Measurements from ENCODE around the gene CST4.
"Not testable (repeated sequence)": the region's sequence is repeated elsewhere in the genome, so short reads cannot be mapped to it uniquely, and the experiment has no call there.

The CST4 gene

GRCh38 chr20:23688684-23689398 is at the start of gene CST4:
TSS of gene CST4 (minus strand) at chr20:23689038. CDS start at chr20:23688969, 69 bp downstream.
- not testable (repeated sequence) for DNase-seq

GRCh38 chr20:23735391-23735790 is 46.6 kb upstream of the CST4 start:
- DNase-seq = not testable (repeated sequence)

- DNase-seq = not testable (repeated sequence)
Observed at GRCh38 chr20:23734949-23735348, 46.1 kb upstream of the CST4 start.

- not testable (repeated sequence) for DNase-seq
Observed at GRCh38 chr20:23734440-23734839, 45.6 kb upstream of the CST4 start.

GRCh38 chr20:23727016-23727415 is 38.2 kb upstream of the CST4 start:
- no peak for DNase-seq

GRCh38 chr20:23725102-23725501 is 36.3 kb upstream of the CST4 start:
- no peak for DNase-seq

GRCh38 chr20:23723659-23724307 is 34.9 kb upstream of the CST4 start:
- not testable (repeated sequence) for DNase-seq

GRCh38 chr20:23722851-23723250 is 34.0 kb upstream of the CST4 start:
- DNase-seq = not testable (repeated sequence)

GRCh38 chr20:23721962-23722361 is 33.1 kb upstream of the CST4 start:
- no peak for DNase-seq

- DNase-seq = not testable (repeated sequence)
Observed at GRCh38 chr20:23719351-23719750, 30.5 kb upstream of the CST4 start.

GRCh38 chr20:23711778-23712177 is 22.9 kb upstream of the CST4 start:
- not testable (repeated sequence) for DNase-seq

- DNase-seq = no peak
Observed at GRCh38 chr20:23710771-23711170, 21.9 kb upstream of the CST4 start.

GRCh38 chr20:23705895-23706294 is 17.1 kb upstream of the CST4 start:
- no peak for DNase-seq

- DNase-seq = no peak
Observed at GRCh38 chr20:23702021-23702420, 13.2 kb upstream of the CST4 start.

GRCh38 chr20:23700931-23701330 is 12.1 kb upstream of the CST4 start:
- no peak for DNase-seq

- DNase-seq = no peak
Observed at GRCh38 chr20:23697947-23698346, 9.1 kb upstream of the CST4 start.

GRCh38 chr20:23695068-23695395 is 6.2 kb upstream of the CST4 start:
- not testable (repeated sequence) for DNase-seq

- DNase-seq = not testable (repeated sequence)
Observed at GRCh38 chr20:23694178-23695067, 5.6 kb upstream of the CST4 start.

- not testable (repeated sequence) for DNase-seq
Observed at GRCh38 chr20:23692725-23693619, 4.1 kb upstream of the CST4 start.

- no peak for DNase-seq
Observed at GRCh38 chr20:23691675-23692074, 2.8 kb upstream of the CST4 start.

GRCh38 chr20:23690581-23690980 is 1.7 kb upstream of the CST4 start:
- no peak for DNase-seq

GRCh38 chr20:23689399-23689690 is 507 bp upstream of the CST4 start:
- DNase-seq = no peak

GRCh38 chr20:23687986-23688385 is 852 bp downstream of the CST4 start:
- DNase-seq = no peak

All from activated CD8-positive, alpha-beta memory T cell treated with anti-CD3 and anti-CD28 coated beads for 24 hours (primary cell).